Tibial artery (tissue), 4 donors: ENCODE data around the gene PIANP.

Source experiments
- DNase-seq, 2 donors: peaks; one replicate each; pipeline ENCODE4 v3.0.0-alpha.2; 2019
- H3K27ac ChIP-seq, 2 donors: fragments of 200-600 bp; sonication (generic) in 1 of 2; 1 replicate in 1 of 2; 2 replicates in 1 of 2; pipeline ENCODE4 v1.5.1; 2018 to 2019; ENCODE audit warnings: mild to moderate bottlenecking in 1 of 2
- H3K27me3 ChIP-seq, 2 donors: fragments of 200-600 bp; sonication (generic) in 1 of 2; one replicate each; pipeline versions ENCODE4 v1.5.1 to v1.6.0; 2016 to 2019
- H3K36me3 ChIP-seq, 3 donors: fragments of 200-600 bp; sonication (generic) in 2 of 3; one replicate each; pipeline ENCODE4 v1.5.1; 2016 to 2019; ENCODE audit warnings: mild to moderate bottlenecking in 2 of 3
- H3K4me1 ChIP-seq, 4 donors: fragments of 200-600 bp; sonication (generic) in 2 of 4; 1 replicate in 3 of 4; 2 replicates in 1 of 4; pipeline ENCODE4 v1.5.1; 2016 to 2019
- H3K4me3 ChIP-seq, 2 donors: fragments of 200-600 bp; sonication (generic) in 1 of 2; 1 replicate in 1 of 2; 2 replicates in 1 of 2; pipeline ENCODE4 v1.5.1; 2018 to 2019; ENCODE audit warnings: mild to moderate bottlenecking in 2 of 2
- H3K9me3 ChIP-seq, 3 donors: fragments of 200-600 bp; sonication (generic) in 1 of 3; one replicate each; pipeline ENCODE4 v1.5.1; 2016 to 2019
- intact Hi-C: fragments of 100-400 bp; cut with DNase I; formaldehyde crosslinking; loops from one replicate; pipeline ENCODE4 v1.15.0; 2023; ENCODE audit warnings: low total_unique reads
- TF ChIP-seq, protein P1 (sequence below), 2 experiments: fragments of 200-600 bp in 1 of 2; fragments of 450-650 bp in 1 of 2; IDR thresholded peaks; one replicate each; pipeline ENCODE4 v1.5.1; 2017 to 2019; ENCODE audit warnings: antibody characterized with exemption in 2 of 2, mild to moderate bottlenecking in 1 of 2, moderate library complexity in 1 of 2

Gene PIANP

DNA sequence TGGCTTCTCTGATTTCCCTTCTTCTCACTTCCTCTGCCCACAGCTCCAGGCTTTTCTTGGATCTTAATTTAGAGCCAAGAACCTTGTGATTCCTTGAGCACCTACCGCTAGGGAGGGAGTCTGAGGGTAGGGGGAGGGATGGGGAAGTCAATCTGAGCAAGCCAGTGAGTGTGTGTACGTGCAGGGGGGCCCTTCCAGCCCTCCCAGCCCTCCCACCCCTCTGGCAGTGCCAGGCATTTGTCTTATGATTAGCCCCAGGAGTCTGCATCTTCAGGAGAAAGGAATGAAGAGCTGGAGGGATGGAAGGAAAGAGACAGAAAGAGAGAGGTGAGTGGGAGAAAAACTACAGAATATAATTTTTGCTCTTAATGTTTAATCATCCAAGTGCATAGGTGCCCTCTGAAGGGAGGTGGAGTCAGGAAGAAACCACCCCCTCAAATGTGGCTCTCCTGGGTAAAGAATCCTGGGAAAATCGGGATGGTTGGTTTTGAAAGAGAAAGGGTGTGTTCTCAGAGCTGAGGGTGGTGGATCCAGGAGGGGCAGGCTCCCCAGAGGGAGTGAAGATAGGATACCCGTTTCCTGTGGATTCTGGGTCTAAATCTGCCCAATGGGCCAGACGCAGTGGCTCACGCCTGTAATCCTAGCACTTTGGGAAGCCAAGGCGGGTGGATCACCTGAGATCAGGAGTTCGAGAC, 2.1 kb downstream of the PIANP start:
- H3K4me1 ChIP-seq: peaks cover 0 to 18% (median 12%) of the 10 kb centered on the region in 4 donors
- intact Hi-C loops: no loop called here
- H3K4me3 ChIP-seq: no peak overlapping the region
- peaks cover 3 to 96% of the 10 kb centered on the region in 2 donors for H3K27me3 ChIP-seq
- no peak overlapping the region for H3K27ac ChIP-seq
- no peaks in the 10 kb centered on the region for H3K36me3 ChIP-seq
- H3K9me3 ChIP-seq: no peaks in the 10 kb centered on the region
- no peak for DNase-seq
- TF ChIP-seq, protein P1, sequence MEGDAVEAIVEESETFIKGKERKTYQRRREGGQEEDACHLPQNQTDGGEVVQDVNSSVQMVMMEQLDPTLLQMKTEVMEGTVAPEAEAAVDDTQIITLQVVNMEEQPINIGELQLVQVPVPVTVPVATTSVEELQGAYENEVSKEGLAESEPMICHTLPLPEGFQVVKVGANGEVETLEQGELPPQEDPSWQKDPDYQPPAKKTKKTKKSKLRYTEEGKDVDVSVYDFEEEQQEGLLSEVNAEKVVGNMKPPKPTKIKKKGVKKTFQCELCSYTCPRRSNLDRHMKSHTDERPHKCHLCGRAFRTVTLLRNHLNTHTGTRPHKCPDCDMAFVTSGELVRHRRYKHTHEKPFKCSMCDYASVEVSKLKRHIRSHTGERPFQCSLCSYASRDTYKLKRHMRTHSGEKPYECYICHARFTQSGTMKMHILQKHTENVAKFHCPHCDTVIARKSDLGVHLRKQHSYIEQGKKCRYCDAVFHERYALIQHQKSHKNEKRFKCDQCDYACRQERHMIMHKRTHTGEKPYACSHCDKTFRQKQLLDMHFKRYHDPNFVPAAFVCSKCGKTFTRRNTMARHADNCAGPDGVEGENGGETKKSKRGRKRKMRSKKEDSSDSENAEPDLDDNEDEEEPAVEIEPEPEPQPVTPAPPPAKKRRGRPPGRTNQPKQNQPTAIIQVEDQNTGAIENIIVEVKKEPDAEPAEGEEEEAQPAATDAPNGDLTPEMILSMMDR (IDR thresholded peaks at IDR 0.05): no peak

DNA sequence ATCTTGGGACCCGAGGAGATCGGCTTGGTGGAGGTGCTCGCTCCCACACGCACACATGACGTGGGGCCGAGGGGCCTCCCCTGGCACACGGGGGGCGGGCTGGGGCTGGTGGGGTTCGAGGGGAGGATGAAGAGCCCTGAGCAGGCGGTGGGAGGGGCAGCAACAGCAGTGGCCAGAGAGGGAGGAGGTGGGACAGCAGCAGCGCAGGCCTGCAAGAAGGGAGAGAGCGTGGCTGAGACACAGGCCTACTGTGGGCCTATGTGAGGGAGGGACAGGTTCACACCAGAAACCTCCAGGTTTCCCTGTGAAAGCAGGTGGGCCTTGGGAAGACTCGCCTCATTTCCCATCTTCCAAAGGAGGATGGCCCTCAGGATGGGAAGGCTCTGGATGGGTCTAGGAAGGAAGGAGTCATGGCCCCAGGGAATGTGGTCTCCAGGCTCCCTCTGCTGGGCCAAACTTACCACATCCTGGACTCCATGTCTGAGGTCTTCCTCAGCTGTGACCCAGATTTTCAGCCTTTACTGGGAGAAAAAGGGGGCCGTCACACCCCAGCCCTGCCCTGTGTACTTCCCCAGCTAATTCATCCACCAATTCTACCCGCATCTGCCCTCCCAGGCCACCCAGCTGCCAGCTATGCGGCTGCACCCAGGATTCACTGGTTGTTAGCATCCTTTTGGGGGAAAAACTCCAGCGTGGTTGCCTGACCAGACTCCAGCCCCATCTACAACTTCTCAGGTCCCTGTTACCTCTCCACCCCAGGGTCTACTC, 2.8 kb downstream of the PIANP start:
- Histone ChIP-seq H3K27ac (no peak overlapping the region), H3K27me3 (peaks cover 3 to 88% of the 10 kb centered on the region in 2 donors), H3K4me3 (no peak overlapping the region), H3K9me3 (no peaks in the 10 kb centered on the region), H3K36me3 (no peaks in the 10 kb centered on the region), H3K4me1 (peaks cover 0 to 18% (median 12%) of the 10 kb centered on the region in 4 donors)
- DNase-seq: no peak
- intact Hi-C loops: no loop called here
- TF ChIP-seq, protein P1 (IDR thresholded peaks at IDR 0.05): no peak

DNA sequence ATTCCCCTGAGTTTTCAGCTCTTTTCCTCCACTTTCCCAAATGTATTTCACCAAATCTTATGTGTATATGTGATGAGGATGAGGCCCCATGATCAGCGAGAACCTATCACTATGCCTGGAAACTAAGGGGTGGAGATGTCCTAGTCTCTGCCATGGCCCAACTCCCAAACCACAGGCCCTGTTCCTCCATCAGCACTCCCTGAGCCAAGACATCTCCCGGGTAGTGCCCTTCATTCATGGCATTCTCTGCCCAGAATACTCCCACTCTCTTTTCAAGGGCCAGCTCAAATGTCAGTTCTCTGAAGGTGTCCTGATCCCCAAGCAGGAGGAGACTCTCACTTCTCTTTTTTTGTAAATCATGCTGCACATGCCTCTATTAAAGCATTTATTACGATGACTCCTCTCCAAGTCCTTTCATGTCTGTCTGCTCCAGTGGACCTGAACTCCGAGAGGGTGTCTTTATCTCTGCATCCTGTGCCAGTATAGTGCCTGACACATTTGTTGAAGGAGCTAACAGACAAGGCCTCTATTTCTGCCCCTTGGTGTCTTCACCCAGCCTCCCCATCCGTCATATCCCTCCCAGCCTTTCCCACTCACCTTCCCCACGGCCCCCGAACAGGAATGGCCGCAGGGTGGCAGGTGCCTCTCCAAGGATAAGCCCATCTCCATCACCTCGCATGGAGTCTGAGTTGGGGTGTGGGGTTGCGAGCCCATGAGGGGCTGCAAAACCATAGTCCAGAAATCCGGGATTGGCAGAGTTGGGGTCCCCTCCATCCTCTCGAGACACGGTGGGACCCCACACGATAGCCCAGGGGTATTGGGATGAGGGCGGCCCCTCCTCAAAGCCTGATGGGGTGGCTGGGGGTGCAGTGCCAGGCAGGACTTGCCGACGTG, 3.7 kb downstream of the PIANP start:
- Histone ChIP-seq H3K4me3 (no peak overlapping the region), H3K27me3 (peaks cover 0 to 80% of the 10 kb centered on the region in 2 donors), H3K4me1 (peaks cover 0 to 18% (median 12%) of the 10 kb centered on the region in 4 donors), H3K27ac (no peak overlapping the region), H3K9me3 (no peaks in the 10 kb centered on the region), H3K36me3 (no peaks in the 10 kb centered on the region)
- intact Hi-C loops: no loop called here
- TF ChIP-seq, protein P1 (IDR thresholded peaks at IDR 0.05): no peak
- DNase-seq: no peak

DNA sequence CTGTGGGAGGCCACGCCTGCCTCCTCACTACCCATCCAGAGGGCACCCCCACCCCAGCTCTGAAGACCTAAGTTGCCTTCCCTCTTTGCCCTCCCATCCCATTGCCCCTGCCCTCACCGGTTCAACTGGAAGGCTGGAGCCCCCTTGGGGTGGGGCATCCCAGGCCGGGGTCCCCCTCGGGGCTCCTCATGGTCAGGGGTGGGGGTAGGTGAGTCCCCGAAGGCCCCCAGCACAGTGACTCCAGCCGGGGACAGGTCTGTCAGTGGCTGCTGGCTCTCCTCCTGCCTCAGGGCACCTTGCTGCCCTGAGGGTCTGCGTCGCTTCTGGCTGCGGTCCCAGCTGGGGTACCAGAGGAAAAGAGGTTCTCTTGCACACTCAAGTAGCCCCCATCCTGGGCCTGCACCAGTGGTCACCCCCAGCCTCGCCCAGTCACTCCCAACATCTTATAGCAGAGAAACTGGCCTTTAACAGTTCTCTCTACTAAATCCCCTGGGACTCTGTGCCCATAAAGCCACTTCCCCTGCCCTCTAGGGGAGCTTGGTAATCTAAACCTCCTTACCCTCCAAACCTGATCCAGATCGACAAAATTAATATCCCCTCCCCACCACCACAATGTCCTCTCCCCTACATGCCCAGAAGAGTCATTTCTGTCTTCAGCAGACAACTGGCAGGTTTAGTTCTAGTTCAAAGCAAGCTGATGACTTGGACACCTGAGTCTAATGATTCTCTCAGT, 5.1 kb downstream of the PIANP start:
- Histone ChIP-seq H3K27me3 (peaks cover 0 to 65% of the 10 kb centered on the region in 2 donors), H3K36me3 (no peaks in the 10 kb centered on the region), H3K9me3 (no peaks in the 10 kb centered on the region), H3K27ac (no peak overlapping the region), H3K4me3 (no peak overlapping the region), H3K4me1 (peaks cover 0 to 13% (median 10%) of the 10 kb centered on the region in 4 donors)
- no peak for DNase-seq
- TF ChIP-seq, protein P1 (IDR thresholded peaks at IDR 0.05): no peak
- intact Hi-C loops: no loop called here

DNA sequence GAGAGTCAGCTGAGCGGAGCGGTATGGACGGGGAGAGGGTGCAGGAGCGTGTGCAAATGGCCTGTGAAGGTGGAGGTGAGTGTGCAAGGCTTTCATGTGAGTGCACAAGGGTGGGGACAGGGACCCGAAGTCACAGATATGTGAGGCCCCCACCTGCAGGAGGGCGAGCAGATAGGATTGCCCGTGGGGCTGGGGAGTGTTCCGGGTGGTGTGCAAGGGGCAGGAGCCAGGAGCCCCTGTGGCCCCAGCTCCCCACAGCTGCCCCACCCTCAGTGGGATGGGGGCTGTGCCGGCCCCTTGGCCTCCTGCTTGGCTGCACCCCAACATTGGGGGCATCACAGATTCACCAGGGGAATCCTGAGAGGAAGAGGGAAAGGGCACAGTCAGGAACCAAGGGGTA, 5.9 kb downstream of the PIANP start:
- no peaks in the 10 kb centered on the region for H3K36me3 ChIP-seq
- no peak overlapping the region for H3K4me3 ChIP-seq
- H3K27me3 ChIP-seq: peaks cover 0 to 58% of the 10 kb centered on the region in 2 donors
- TF ChIP-seq, protein P1 (IDR thresholded peaks at IDR 0.05): no peak
- intact Hi-C loops: no loop called here
- H3K27ac ChIP-seq: no peak overlapping the region
- H3K9me3 ChIP-seq: no peaks in the 10 kb centered on the region
- no peak for DNase-seq
- H3K4me1 ChIP-seq: peaks cover 0 to 12% (median 6%) of the 10 kb centered on the region in 4 donors
